K562 (cell line): ENCODE measurements around the gene FAM89B. TPM values are rescaled to one million over a fixed set of nuclear protein-coding genes. Genes with fewer than 3 reads are reported as not detected.
A peak's percentile ranks its signal among the peaks of the same experiment; 100 is the strongest.

Experiments used
- CUX1 ChIP-seq: fragments of 200-800 bp; sonication (Bioruptor generic); IDR thresholded peaks from 2 replicates; pipeline ENCODE4 v1.6.1; 2016; ENCODE audit warnings: missing genetic modification characterization, missing compliant biosample characterization
- ELF1 ChIP-seq: fragments of 200-800 bp; sonication (Bioruptor generic); IDR thresholded peaks from 2 replicates; pipeline ENCODE4 v1.6.1; 2016; ENCODE audit warnings: missing genetic modification characterization, missing compliant biosample characterization
- FOSL1 ChIP-seq: fragments of 200-800 bp; sonication (Bioruptor generic); conservative IDR thresholded peaks from 2 replicates; pipeline ENCODE4 v1.6.1; 2016; ENCODE audit warnings: missing genetic modification characterization, missing compliant biosample characterization
- NFYB ChIP-seq: IDR thresholded peaks from 2 replicates; pipeline ENCODE4 v1.6.1; 2011; ENCODE audit warnings: mild to moderate bottlenecking, moderate library complexity; ENCODE audit not compliant: insufficient read length; ENCODE audit errors: extremely low read depth
- POLR3G ChIP-seq: IDR thresholded peaks from 2 replicates; pipeline ENCODE4 v1.6.1; 2011; ENCODE audit not compliant: insufficient read length, insufficient replicate concordance; ENCODE audit errors: extremely low read depth
- ZNF41 ChIP-seq: fragments of 250-450 bp; sonication (Bioruptor Pico); conservative IDR thresholded peaks from 2 replicates; pipeline ENCODE4 v1.4.0; 2020; ENCODE audit warnings: mild to moderate bottlenecking
- polyA plus RNA-seq, 8 experiments: library from polyadenylated mRNA; depleted of rRNA in 4 of 8; stranded (reverse) in 5 of 8; unstranded in 3 of 8; fragments of >200 nt; fragmentation: Nextera tagmentation in 2 of 8; fragmentation: Illumina TruSeq in 1 of 8; extraction: Ambion mirVana in 2 of 8; extraction: Trizol in 1 of 8; gene quantifications; 2 replicates each; pipeline versions ENCODE4 v1.2.1 to v1.2.3, GENCODE V29; 2011 to 2014; ENCODE audit warnings: inconsistent platforms in 1 of 8, missing spikeins in 1 of 8
- total RNA-seq, 7 experiments: library from RNA; depleted of rRNA in 6 of 7; stranded (reverse); fragments of >200 nt in 6 of 7; fragmentation: Illumina TruSeq in 2 of 7; extraction: Trizol in 2 of 7; gene quantifications; 2 replicates each; pipeline versions ENCODE4 v1.2.1 to v1.2.3, GENCODE V29; 2011 to 2021; ENCODE audit warnings: low replicate concordance in 1 of 7
- TF ChIP-seq, protein P1 (sequence below): sonication (generic); formaldehyde crosslinking; IDR thresholded peaks from 2 replicates; pipeline ENCODE4 v1.8.0; 2022; ENCODE audit warnings: mild to moderate bottlenecking, missing genetic modification reagents
- TF ChIP-seq, protein P2 (sequence below): sonication (generic); formaldehyde crosslinking; IDR thresholded peaks from 2 replicates; pipeline ENCODE4 v1.8.0; 2023; ENCODE audit warnings: mild to moderate bottlenecking, missing genetic modification reagents
- TF ChIP-seq, protein P3 (sequence below): fragments of 250-450 bp; sonication (Bioruptor Pico); IDR thresholded peaks from 2 replicates; pipeline ENCODE4 v1.5.0; 2021
- TF ChIP-seq, protein P4 (sequence below): sonication (generic); formaldehyde crosslinking; IDR thresholded peaks from 2 replicates; pipeline ENCODE4 v1.9.0; 2022; ENCODE audit warnings: mild to moderate bottlenecking, missing genetic modification reagents

FAM89B gene
- total and polyA plus RNA-seq, 9 of the 15 experiments (the other 6 are each of a cell fraction or from before 2014, with no cell fraction given) = 0.32 to 27.6 (median 11.9) TPM

- TF ChIP-seq CUX1 (CRISPR knock-in tag) = no peak
- no peak for TF ChIP-seq POLR3G
- TF ChIP-seq, protein P1, sequence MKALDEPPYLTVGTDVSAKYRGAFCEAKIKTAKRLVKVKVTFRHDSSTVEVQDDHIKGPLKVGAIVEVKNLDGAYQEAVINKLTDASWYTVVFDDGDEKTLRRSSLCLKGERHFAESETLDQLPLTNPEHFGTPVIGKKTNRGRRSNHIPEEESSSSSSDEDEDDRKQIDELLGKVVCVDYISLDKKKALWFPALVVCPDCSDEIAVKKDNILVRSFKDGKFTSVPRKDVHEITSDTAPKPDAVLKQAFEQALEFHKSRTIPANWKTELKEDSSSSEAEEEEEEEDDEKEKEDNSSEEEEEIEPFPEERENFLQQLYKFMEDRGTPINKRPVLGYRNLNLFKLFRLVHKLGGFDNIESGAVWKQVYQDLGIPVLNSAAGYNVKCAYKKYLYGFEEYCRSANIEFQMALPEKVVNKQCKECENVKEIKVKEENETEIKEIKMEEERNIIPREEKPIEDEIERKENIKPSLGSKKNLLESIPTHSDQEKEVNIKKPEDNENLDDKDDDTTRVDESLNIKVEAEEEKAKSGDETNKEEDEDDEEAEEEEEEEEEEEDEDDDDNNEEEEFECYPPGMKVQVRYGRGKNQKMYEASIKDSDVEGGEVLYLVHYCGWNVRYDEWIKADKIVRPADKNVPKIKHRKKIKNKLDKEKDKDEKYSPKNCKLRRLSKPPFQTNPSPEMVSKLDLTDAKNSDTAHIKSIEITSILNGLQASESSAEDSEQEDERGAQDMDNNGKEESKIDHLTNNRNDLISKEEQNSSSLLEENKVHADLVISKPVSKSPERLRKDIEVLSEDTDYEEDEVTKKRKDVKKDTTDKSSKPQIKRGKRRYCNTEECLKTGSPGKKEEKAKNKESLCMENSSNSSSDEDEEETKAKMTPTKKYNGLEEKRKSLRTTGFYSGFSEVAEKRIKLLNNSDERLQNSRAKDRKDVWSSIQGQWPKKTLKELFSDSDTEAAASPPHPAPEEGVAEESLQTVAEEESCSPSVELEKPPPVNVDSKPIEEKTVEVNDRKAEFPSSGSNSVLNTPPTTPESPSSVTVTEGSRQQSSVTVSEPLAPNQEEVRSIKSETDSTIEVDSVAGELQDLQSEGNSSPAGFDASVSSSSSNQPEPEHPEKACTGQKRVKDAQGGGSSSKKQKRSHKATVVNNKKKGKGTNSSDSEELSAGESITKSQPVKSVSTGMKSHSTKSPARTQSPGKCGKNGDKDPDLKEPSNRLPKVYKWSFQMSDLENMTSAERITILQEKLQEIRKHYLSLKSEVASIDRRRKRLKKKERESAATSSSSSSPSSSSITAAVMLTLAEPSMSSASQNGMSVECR (CRISPR knock-in tag) = peak; percentile 43; the same call in 1 of the 2 replicates
- TF ChIP-seq, protein P2, sequence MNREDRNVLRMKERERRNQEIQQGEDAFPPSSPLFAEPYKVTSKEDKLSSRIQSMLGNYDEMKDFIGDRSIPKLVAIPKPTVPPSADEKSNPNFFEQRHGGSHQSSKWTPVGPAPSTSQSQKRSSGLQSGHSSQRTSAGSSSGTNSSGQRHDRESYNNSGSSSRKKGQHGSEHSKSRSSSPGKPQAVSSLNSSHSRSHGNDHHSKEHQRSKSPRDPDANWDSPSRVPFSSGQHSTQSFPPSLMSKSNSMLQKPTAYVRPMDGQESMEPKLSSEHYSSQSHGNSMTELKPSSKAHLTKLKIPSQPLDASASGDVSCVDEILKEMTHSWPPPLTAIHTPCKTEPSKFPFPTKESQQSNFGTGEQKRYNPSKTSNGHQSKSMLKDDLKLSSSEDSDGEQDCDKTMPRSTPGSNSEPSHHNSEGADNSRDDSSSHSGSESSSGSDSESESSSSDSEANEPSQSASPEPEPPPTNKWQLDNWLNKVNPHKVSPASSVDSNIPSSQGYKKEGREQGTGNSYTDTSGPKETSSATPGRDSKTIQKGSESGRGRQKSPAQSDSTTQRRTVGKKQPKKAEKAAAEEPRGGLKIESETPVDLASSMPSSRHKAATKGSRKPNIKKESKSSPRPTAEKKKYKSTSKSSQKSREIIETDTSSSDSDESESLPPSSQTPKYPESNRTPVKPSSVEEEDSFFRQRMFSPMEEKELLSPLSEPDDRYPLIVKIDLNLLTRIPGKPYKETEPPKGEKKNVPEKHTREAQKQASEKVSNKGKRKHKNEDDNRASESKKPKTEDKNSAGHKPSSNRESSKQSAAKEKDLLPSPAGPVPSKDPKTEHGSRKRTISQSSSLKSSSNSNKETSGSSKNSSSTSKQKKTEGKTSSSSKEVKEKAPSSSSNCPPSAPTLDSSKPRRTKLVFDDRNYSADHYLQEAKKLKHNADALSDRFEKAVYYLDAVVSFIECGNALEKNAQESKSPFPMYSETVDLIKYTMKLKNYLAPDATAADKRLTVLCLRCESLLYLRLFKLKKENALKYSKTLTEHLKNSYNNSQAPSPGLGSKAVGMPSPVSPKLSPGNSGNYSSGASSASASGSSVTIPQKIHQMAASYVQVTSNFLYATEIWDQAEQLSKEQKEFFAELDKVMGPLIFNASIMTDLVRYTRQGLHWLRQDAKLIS = no peak
- TF ChIP-seq, protein P3, sequence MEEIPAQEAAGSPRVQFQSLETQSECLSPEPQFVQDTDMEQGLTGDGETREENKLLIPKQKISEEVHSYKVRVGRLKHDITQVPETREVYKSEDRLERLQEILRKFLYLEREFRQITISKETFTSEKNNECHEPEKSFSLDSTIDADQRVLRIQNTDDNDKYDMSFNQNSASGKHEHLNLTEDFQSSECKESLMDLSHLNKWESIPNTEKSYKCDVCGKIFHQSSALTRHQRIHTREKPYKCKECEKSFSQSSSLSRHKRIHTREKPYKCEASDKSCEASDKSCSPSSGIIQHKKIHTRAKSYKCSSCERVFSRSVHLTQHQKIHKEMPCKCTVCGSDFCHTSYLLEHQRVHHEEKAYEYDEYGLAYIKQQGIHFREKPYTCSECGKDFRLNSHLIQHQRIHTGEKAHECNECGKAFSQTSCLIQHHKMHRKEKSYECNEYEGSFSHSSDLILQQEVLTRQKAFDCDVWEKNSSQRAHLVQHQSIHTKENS (CRISPR knock-in tag) = no peak
- no peak for TF ChIP-seq NFYB
- TF ChIP-seq ELF1 (tag) = no peak
- TF ChIP-seq ZNF41 (CRISPR knock-in tag) = no peak
- TF ChIP-seq, protein P4, sequence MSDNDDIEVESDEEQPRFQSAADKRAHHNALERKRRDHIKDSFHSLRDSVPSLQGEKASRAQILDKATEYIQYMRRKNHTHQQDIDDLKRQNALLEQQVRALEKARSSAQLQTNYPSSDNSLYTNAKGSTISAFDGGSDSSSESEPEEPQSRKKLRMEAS = 0 out of 2 replicates have a peak, but pooled peaks have one; percentile 33
- TF ChIP-seq FOSL1 (tag) = 0 out of 2 replicates have a peak, but pooled peaks have one; percentile 12
These were observed 11.6 kb upstream of the FAM89B start (continued) for GRCh38 chr11:65560555-65561418.
